Astrocyte (in vitro differentiated cells and primary cell): ENCODE measurements around the gene KRTAP4-8.
"Not testable (repeated sequence)": the region's sequence is repeated elsewhere in the genome, so short reads cannot be mapped to it uniquely, and the experiment has no call there.

Source experiments
- CTCF ChIP-seq: IDR thresholded peaks from 2 replicates; pipeline ENCODE4 v1.5.1; 2011; ENCODE audit warnings: low read depth, mild to moderate bottlenecking, inconsistent platforms, low read length, moderate library complexity; ENCODE audit not compliant: insufficient read depth
- EZH2 ChIP-seq: IDR thresholded peaks from 2 replicates; pipeline ENCODE4 v1.6.1; 2012; ENCODE audit warnings: mild to moderate bottlenecking, low read length, inconsistent platforms; ENCODE audit not compliant: insufficient read depth

- TF ChIP-seq CTCF, EZH2: not testable (repeated sequence)
These were observed 13.7 kb downstream of the KRTAP4-8 start, which contains the start of gene KRTAP4-7 for GRCh38 chr17:41084100-41084856.
